Fibroblast of lung (primary cell): Measurements from ENCODE around the gene SCAPER. TPM values are rescaled to one million over a fixed set of nuclear protein-coding genes. Genes with fewer than 3 reads are reported as not detected.

Experiments used
- DNase-seq, 2 donors: peaks; one replicate each; pipeline versions ENCODE4 v3.0.0 to v3.0.0-alpha.2; 2010; ENCODE audit warnings: low read depth in 2 of 2
- H2AFZ ChIP-seq: 2 replicates; pipeline ENCODE4 v1.5.1; 2012; ENCODE audit warnings: low read length, control low read depth, inconsistent platforms
- H3K27ac ChIP-seq: 2 replicates; pipeline ENCODE4 v1.5.1; 2011; ENCODE audit warnings: low read length, control low read depth; ENCODE audit not compliant: insufficient read depth
- H3K27me3 ChIP-seq: 2 replicates; pipeline ENCODE4 v1.5.1; 2011; ENCODE audit warnings: mild to moderate bottlenecking, low read length; ENCODE audit not compliant: control insufficient read depth, insufficient read depth
- H3K36me3 ChIP-seq: 2 replicates; pipeline ENCODE4 v1.5.1; 2011; ENCODE audit warnings: low read length; ENCODE audit not compliant: control insufficient read depth, insufficient read depth
- H3K4me1 ChIP-seq: 2 replicates; pipeline ENCODE4 v1.5.1; 2011; ENCODE audit warnings: low read length; ENCODE audit not compliant: control insufficient read depth, insufficient read depth; ENCODE audit errors: extremely low read depth
- H3K4me2 ChIP-seq: 2 replicates; pipeline ENCODE4 v1.5.1; 2011; ENCODE audit warnings: low read length, control low read depth; ENCODE audit not compliant: insufficient read depth; ENCODE audit errors: extremely low read depth
- H3K4me3 ChIP-seq, 4 experiments: fragments of 200-600 bp in 1 of 4; sonication (generic) in 1 of 4; replicated peaks in 1 of 4; 2 replicates each; pipeline ENCODE4 v1.5.1; 2011 to 2016; ENCODE audit warnings: low read length in 4 of 4, low read depth in 3 of 4, mild to moderate bottlenecking in 3 of 4, control low read depth in 2 of 4, inconsistent platforms in 1 of 4, mixed read lengths in 1 of 4; ENCODE audit not compliant: insufficient read depth in 1 of 4; ENCODE audit errors: control extremely low read depth in 1 of 4
- H3K79me2 ChIP-seq: 2 replicates; pipeline ENCODE4 v1.5.1; 2012; ENCODE audit warnings: mild to moderate bottlenecking, low read length, inconsistent platforms; ENCODE audit not compliant: control insufficient read depth, insufficient read depth
- H3K9ac ChIP-seq: 2 replicates; pipeline ENCODE4 v1.5.1; 2011; ENCODE audit warnings: mild to moderate bottlenecking, low read length, control low read depth; ENCODE audit not compliant: insufficient read depth
- H3K9me3 ChIP-seq: 2 replicates; pipeline ENCODE4 v1.5.1; 2012; ENCODE audit warnings: low read depth, low read length; ENCODE audit not compliant: control insufficient read depth, insufficient read depth
- H4K20me1 ChIP-seq: 2 replicates; pipeline ENCODE4 v1.5.1; 2011; ENCODE audit warnings: low read length; ENCODE audit not compliant: control insufficient read depth, insufficient read depth; ENCODE audit errors: extremely low read depth
- EZH2 ChIP-seq: IDR thresholded peaks from 2 replicates; pipeline ENCODE4 v1.5.1; 2012; ENCODE audit warnings: low read length, control low read depth, mild to moderate bottlenecking; ENCODE audit errors: missing control alignments
- polyA plus RNA-seq, 2 donors: library from polyadenylated mRNA; depleted of rRNA in 1 of 2; stranded (reverse) in 1 of 2; unstranded in 1 of 2; fragments of >200 nt; gene quantifications; 2 replicates each; pipeline ENCODE4 v1.2.1, GENCODE V29; 2011 to 2012; ENCODE audit warnings: missing spikeins in 1 of 2
- total RNA-seq: library from RNA; depleted of rRNA; stranded (reverse); fragments of >200 nt; gene quantifications from 2 replicates; pipeline ENCODE4 v1.2.1, GENCODE V29; 2014
- TF ChIP-seq, protein P1 (sequence below), 2 donors: IDR thresholded peaks in 1 of 2; conservative IDR thresholded peaks in 1 of 2; 1 replicate in 1 of 2; 2 replicates in 1 of 2; pipeline ENCODE4 v1.5.1; 2011 to 2012; ENCODE audit warnings: low read length in 2 of 2, control low read depth in 1 of 2, inconsistent platforms in 1 of 2, low read depth in 1 of 2, mild to moderate bottlenecking in 1 of 2

Gene SCAPER
- total and polyA plus RNA-seq, 2 donors (not counting 1 experiment from before 2014, with no cell fraction given), result 2.3 to 9.1 TPM

DNA sequence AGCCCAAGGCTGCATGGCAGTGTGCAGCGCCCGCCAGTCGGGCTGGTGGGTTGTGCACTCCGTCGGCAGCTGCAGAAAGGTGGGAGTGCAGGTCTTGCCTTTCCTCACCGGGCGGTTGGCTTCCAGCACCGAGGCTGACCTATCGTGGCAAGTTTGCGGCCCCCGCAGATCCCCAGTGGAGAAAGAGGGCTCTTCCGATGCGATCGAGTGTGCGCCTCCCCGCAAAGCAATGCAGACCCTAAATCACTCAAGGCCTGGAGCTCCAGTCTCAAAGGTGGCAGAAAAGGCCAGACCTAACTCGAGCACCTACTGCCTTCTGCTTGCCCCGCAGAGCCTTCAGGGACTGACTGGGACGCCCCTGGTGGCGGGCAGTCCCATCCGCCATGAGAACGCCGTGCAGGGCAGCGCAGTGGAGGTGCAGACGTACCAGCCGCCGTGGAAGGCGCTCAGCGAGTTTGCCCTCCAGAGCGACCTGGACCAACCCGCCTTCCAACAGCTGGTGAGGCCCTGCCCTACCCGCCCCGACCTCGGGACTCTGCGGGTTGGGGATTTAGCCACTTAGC, 564.3 kb downstream of the SCAPER start:
- Histone ChIP-seq H3K4me2 (no peak overlapping the region), H2AFZ (no peak overlapping the region), H3K36me3 (no peaks in the 10 kb centered on the region), H3K27me3 (peaks cover 91% of the 10 kb centered on the region), H4K20me1 (no peaks in the 10 kb centered on the region), H3K4me3 (no peak overlapping the region), H3K9ac (no peak overlapping the region), H3K79me2 (no peaks in the 10 kb centered on the region), H3K9me3 (no peaks in the 10 kb centered on the region), H3K4me1 (no peaks in the 10 kb centered on the region), H3K27ac (no peak overlapping the region)
- no peak for DNase-seq
- TF ChIP-seq EZH2, result peak; percentile 100
- TF ChIP-seq, protein P1, sequence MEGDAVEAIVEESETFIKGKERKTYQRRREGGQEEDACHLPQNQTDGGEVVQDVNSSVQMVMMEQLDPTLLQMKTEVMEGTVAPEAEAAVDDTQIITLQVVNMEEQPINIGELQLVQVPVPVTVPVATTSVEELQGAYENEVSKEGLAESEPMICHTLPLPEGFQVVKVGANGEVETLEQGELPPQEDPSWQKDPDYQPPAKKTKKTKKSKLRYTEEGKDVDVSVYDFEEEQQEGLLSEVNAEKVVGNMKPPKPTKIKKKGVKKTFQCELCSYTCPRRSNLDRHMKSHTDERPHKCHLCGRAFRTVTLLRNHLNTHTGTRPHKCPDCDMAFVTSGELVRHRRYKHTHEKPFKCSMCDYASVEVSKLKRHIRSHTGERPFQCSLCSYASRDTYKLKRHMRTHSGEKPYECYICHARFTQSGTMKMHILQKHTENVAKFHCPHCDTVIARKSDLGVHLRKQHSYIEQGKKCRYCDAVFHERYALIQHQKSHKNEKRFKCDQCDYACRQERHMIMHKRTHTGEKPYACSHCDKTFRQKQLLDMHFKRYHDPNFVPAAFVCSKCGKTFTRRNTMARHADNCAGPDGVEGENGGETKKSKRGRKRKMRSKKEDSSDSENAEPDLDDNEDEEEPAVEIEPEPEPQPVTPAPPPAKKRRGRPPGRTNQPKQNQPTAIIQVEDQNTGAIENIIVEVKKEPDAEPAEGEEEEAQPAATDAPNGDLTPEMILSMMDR (conservative IDR thresholded peaks at IDR 0.05 in 1 of 2, IDR thresholded peaks at IDR 0.05 in 1 of 2; ENCODE audit: low read depth in 1 of 2, low read length in 2 of 2), result peak in 1 of 2 donors; percentile 7

DNA sequence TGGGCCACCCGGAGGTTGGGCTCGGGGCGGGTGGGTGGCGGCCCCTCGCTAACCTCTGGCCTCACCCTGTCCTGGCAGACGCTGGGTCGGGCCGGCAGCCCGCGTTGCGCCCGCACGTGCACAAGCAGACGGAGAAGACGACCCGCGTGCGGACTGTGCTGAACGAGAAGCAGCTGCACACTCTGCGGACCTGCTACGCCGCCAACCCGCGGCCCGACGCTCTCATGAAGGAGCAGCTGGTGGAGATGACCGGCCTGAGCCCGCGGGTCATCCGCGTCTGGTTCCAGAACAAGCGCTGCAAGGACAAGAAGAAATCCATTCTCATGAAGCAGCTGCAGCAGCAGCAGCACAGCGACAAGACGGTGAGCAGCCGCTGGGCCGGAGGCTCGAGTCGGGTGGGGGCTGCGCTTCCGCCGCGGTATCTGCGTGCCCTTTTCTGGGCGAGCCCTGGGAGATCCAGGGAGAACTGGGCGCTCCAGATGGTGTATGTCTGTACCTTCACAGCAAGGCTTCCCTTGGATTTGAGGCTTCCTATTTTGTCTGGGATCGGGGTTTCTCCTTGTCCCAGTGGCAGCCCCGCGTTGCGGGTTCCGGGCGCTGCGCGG, 564.8 kb downstream of the SCAPER start:
- DNase-seq, result peak; percentile 25 to 55
- Histone ChIP-seq H3K4me2 (peak overlapping the region; percentile 35), H2AFZ (no peak overlapping the region), H3K27ac (no peak overlapping the region), H3K9me3 (no peaks in the 10 kb centered on the region), H3K27me3 (peaks cover 91% of the 10 kb centered on the region), H4K20me1 (no peaks in the 10 kb centered on the region), H3K4me3 (peak overlapping the region in 1 of 4 experiments; percentile 44), H3K9ac (no peak overlapping the region), H3K79me2 (no peaks in the 10 kb centered on the region), H3K36me3 (no peaks in the 10 kb centered on the region), H3K4me1 (no peaks in the 10 kb centered on the region)
- TF ChIP-seq, protein P1 (conservative IDR thresholded peaks at IDR 0.05 in 1 of 2, IDR thresholded peaks at IDR 0.05 in 1 of 2; ENCODE audit: low read depth in 1 of 2, low read length in 2 of 2), result no peak
- no peak for TF ChIP-seq EZH2

DNA sequence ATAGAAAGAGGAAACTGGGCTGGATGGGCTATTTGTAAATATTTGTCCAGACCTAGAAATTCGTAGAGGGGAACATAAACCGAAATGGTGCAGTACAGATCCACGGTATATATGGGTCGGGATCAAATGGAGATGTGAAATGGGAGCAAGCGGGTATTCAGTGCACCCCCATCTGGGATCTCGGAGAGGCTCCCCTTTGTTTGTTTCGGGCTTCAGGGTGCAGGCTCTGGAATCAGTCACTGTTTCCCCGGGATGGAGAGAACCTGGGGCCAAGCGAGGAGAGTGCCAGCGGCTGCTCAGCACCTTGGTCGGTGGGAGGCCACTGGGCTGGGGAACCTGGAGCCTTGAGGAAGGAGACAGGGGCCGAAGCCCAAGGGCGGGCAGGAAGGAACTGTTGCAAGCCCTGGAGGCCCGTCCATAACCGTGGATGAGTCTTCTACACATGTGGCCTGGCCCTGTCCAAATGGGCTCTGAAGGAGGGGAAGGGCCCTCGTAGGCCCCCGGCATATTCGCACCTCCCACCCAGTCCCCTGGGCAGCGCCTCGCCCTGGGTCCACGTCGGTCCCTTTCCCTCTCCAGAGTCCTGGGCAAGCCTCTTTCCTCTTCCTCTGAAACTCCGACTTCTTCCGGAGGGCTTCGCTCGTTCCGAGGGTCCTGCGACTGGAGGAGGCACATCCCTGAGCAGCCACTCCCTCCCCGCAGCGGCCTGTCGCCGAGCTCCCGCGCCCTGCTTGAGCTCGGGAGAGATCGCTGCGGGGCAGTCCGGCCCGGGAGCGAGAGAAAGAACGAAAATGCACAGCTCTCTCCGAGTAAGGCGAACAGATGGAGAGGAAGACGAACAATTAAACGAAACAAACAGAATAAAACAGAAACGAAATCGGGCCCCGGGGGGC, 565.6 kb downstream of the SCAPER start:
- no peaks in the 10 kb centered on the region for H3K9me3 ChIP-seq
- DNase-seq, result peak in 1 of 2 donors; percentile 58
- H3K9ac ChIP-seq, result no peak overlapping the region

More for the DNA sequence above, 565.6 kb downstream of the SCAPER start:
- Histone ChIP-seq H3K79me2 (no peaks in the 10 kb centered on the region), H3K4me1 (no peaks in the 10 kb centered on the region), H4K20me1 (no peaks in the 10 kb centered on the region), H3K27me3 (peaks cover 90% of the 10 kb centered on the region), H3K4me3 (peak overlapping the region in 1 of 4 experiments; percentile 44), H3K27ac (no peak overlapping the region), H3K4me2 (peak overlapping the region; percentile 69), H3K36me3 (no peaks in the 10 kb centered on the region), H2AFZ (no peak overlapping the region)
- TF ChIP-seq, protein P1 (conservative IDR thresholded peaks at IDR 0.05 in 1 of 2, IDR thresholded peaks at IDR 0.05 in 1 of 2; ENCODE audit: low read depth in 1 of 2, low read length in 2 of 2), result no peak
- TF ChIP-seq EZH2, result peak; percentile 36
